Measurements from ENCODE around the gene RASD2.

DNA sequence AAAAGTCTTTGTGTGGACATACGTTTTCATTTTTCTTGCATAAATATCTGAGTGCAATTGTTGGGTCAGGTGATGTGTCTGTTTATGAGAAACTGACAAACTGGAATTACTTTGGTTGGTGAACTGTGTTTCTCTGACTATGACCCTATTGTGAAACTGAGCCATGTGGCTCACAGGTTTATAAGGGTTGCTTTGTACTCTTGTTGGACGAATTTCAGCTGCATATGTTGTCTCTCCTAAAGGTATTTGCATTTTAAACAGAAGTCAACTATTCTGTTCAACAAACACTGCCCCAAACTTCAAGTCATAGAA lies 34.4 kb upstream of the RASD2 start:
- TF ChIP-seq POLR2A (IDR thresholded peaks at IDR 0.05): no peak
- TF ChIP-seq, protein P1, sequence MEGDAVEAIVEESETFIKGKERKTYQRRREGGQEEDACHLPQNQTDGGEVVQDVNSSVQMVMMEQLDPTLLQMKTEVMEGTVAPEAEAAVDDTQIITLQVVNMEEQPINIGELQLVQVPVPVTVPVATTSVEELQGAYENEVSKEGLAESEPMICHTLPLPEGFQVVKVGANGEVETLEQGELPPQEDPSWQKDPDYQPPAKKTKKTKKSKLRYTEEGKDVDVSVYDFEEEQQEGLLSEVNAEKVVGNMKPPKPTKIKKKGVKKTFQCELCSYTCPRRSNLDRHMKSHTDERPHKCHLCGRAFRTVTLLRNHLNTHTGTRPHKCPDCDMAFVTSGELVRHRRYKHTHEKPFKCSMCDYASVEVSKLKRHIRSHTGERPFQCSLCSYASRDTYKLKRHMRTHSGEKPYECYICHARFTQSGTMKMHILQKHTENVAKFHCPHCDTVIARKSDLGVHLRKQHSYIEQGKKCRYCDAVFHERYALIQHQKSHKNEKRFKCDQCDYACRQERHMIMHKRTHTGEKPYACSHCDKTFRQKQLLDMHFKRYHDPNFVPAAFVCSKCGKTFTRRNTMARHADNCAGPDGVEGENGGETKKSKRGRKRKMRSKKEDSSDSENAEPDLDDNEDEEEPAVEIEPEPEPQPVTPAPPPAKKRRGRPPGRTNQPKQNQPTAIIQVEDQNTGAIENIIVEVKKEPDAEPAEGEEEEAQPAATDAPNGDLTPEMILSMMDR (IDR thresholded peaks at IDR 0.05): no peak

All from Peyer's patch (tissue), 4 donors.